Hepatocyte (in vitro differentiated cells): Measurements from ENCODE around the gene DPF3. TPM values are rescaled to one million over a fixed set of nuclear protein-coding genes. Genes with fewer than 3 reads are reported as not detected.

Experiments
- DNase-seq: peaks from one replicate; pipeline ENCODE4 v3.0.0-alpha.2; 2016; ENCODE audit warnings: low spot score
- H2AFZ ChIP-seq: fragments of 200-600 bp; sonication (generic); 2 replicates; pipeline ENCODE4 v1.6.0; 2016; ENCODE audit warnings: antibody characterized with exemption, mild to moderate bottlenecking
- H3K27ac ChIP-seq: fragments of 200-600 bp; sonication (generic); 2 replicates; pipeline ENCODE4 v1.5.1; 2016; ENCODE audit warnings: mild to moderate bottlenecking
- H3K27me3 ChIP-seq: fragments of 200-600 bp; sonication (generic); 2 replicates; pipeline ENCODE4 v1.6.1; 2016
- H3K36me3 ChIP-seq: fragments of 200-600 bp; sonication (generic); replicated peaks from 2 replicates; pipeline ENCODE4 v1.5.1; 2016; ENCODE audit warnings: low read depth; ENCODE audit not compliant: insufficient read depth
- H3K4me1 ChIP-seq: fragments of 200-600 bp; sonication (generic); 2 replicates; pipeline ENCODE4 v1.5.1; 2016; ENCODE audit warnings: mild to moderate bottlenecking, moderate library complexity; ENCODE audit not compliant: insufficient read depth
- H3K4me2 ChIP-seq: fragments of 200-600 bp; sonication (generic); 2 replicates; pipeline ENCODE4 v1.6.0; 2016
- H3K4me3 ChIP-seq: fragments of 200-600 bp; sonication (generic); 2 replicates; pipeline ENCODE4 v1.5.1; 2016; ENCODE audit warnings: mild to moderate bottlenecking
- H3K79me2 ChIP-seq: fragments of 200-600 bp; sonication (generic); 2 replicates; pipeline ENCODE4 v1.6.0; 2017; ENCODE audit warnings: mild to moderate bottlenecking
- H3K9me2 ChIP-seq: fragments of 200-600 bp; sonication (generic); replicated peaks from 2 replicates; pipeline ENCODE4 v1.6.0; 2017; ENCODE audit warnings: mild to moderate bottlenecking; ENCODE audit not compliant: insufficient read depth
- H3K9me3 ChIP-seq: fragments of 200-600 bp; sonication (generic); 2 replicates; pipeline ENCODE4 v1.5.1; 2016; ENCODE audit warnings: low read depth, mild to moderate bottlenecking
- H4K20me1 ChIP-seq: fragments of 200-600 bp; sonication (generic); 2 replicates; pipeline ENCODE4 v1.6.0; 2016; ENCODE audit warnings: mild to moderate bottlenecking; ENCODE audit not compliant: insufficient read depth, poor library complexity, severe bottlenecking
- EZH2 ChIP-seq: fragments of 200-600 bp; sonication (generic); IDR thresholded peaks from 2 replicates; pipeline ENCODE4 v1.6.1; 2016; ENCODE audit warnings: antibody characterized with exemption, mild to moderate bottlenecking, borderline replicate concordance
- EZH2phosphoT487 ChIP-seq: fragments of 200-600 bp; sonication (generic); IDR thresholded peaks from one replicate; pipeline ENCODE4 v1.6.1; 2018; ENCODE audit warnings: antibody characterized with exemption, mild to moderate bottlenecking, low read depth, moderate library complexity; ENCODE audit not compliant: unreplicated experiment, severe bottlenecking
- WGBS: methylation state at CpG from one replicate; pipeline ENCODE4 v1.1.6; 2016; ENCODE audit warnings: low lambda C conversion rate; ENCODE audit errors: missing lambda C conversion rate; 5-methylcytosine and 5-hydroxymethylcytosine counted together
- polyA plus RNA-seq: library from polyadenylated mRNA; unstranded; fragments of >200 nt; fragmentation: Nextera tagmentation; extraction: Ambion mirVana; gene quantifications from 2 replicates; pipeline ENCODE4 v1.2.1, GENCODE V29; 2016
- total RNA-seq: library from RNA; depleted of rRNA; stranded (reverse); fragments of >200 nt; gene quantifications from 2 replicates; pipeline ENCODE4 v1.2.3, GENCODE V29; 2014
- TF ChIP-seq, protein P1 (sequence below): fragments of 200-600 bp; sonication (generic); IDR thresholded peaks from 2 replicates; pipeline ENCODE4 v1.5.1; 2016; ENCODE audit warnings: antibody characterized with exemption, mild to moderate bottlenecking; ENCODE audit not compliant: poor library complexity

DPF3 gene
- total and polyA plus RNA-seq, 2 experiments from 2014 or later: 0.21 to 0.47 TPM

DNA sequence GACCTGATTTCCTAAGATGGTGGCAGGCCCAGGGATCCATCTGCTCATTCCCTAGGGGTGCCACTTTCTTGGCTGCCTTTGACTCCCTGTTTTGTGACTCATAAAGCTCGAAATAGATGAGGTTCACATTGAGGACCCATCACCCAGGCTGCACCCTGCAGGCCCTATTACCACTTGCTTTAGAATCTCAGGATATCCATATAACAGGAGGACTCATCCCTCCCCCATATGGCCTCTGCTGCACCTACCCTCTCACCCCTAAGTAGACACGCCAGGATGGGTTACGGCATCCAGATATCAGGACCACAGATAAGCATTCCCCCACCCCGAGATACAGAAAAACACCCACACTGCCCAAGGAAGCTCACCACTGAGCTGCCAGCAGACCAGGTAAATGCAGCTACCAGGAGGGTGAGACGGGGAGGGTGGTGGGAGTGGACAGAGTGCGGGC, 155.7 kb downstream of the DPF3 start:
- DNase-seq: no peak
- H3K4me3 ChIP-seq: no peak overlapping the region
- H3K27me3 ChIP-seq: peaks cover 7% of the 10 kb centered on the region
- H3K79me2 ChIP-seq: no peaks in the 10 kb centered on the region
- no peaks in the 10 kb centered on the region for H4K20me1 ChIP-seq
- TF ChIP-seq EZH2 (no peak), EZH2phosphoT487 (no peak)
- TF ChIP-seq, protein P1, sequence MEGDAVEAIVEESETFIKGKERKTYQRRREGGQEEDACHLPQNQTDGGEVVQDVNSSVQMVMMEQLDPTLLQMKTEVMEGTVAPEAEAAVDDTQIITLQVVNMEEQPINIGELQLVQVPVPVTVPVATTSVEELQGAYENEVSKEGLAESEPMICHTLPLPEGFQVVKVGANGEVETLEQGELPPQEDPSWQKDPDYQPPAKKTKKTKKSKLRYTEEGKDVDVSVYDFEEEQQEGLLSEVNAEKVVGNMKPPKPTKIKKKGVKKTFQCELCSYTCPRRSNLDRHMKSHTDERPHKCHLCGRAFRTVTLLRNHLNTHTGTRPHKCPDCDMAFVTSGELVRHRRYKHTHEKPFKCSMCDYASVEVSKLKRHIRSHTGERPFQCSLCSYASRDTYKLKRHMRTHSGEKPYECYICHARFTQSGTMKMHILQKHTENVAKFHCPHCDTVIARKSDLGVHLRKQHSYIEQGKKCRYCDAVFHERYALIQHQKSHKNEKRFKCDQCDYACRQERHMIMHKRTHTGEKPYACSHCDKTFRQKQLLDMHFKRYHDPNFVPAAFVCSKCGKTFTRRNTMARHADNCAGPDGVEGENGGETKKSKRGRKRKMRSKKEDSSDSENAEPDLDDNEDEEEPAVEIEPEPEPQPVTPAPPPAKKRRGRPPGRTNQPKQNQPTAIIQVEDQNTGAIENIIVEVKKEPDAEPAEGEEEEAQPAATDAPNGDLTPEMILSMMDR: no peak
- no peak overlapping the region for H3K4me2 ChIP-seq
- H3K27ac ChIP-seq: no peak overlapping the region
- 88% methylated on average over 6 of the region's 6 CpGs for WGBS
- no peaks in the 10 kb centered on the region for H3K4me1 ChIP-seq
- H3K9me2 ChIP-seq: no peaks in the 10 kb centered on the region
- no peak overlapping the region for H2AFZ ChIP-seq
- H3K36me3 ChIP-seq: no peaks in the 10 kb centered on the region
- H3K9me3 ChIP-seq: no peaks in the 10 kb centered on the region

DNA sequence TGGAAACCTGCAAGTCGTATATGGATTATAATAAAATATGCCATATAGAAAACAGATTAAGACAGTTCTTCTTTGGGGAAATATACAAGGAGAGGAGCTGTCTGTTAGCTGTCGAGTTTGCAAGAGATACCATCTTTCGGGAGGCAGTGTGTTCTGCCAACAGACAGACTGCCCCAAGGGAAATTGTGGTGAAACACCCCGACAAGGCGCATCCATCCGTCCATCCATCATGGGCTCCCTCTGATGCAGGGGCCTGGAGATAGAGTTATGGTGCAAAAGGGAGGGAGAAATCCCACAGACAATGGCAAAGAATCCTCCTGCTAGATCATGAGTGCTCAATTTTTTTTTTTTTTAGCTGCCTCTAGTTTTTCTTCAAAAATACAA, 156.3 kb downstream of the DPF3 start:
- Histone ChIP-seq H3K9me3 (no peaks in the 10 kb centered on the region), H3K9me2 (no peaks in the 10 kb centered on the region), H3K27me3 (peaks cover 12% of the 10 kb centered on the region), H3K36me3 (no peaks in the 10 kb centered on the region), H3K79me2 (no peaks in the 10 kb centered on the region), H4K20me1 (no peaks in the 10 kb centered on the region), H3K4me1 (no peaks in the 10 kb centered on the region), H2AFZ (no peak overlapping the region), H3K4me3 (no peak overlapping the region), H3K4me2 (no peak overlapping the region), H3K27ac (no peak overlapping the region)
- TF ChIP-seq EZH2phosphoT487 (no peak), EZH2 (no peak)
- TF ChIP-seq, protein P1: no peak
- WGBS: 66% methylated on average over 6 of the region's 6 CpGs
- DNase-seq: no peak

DNA sequence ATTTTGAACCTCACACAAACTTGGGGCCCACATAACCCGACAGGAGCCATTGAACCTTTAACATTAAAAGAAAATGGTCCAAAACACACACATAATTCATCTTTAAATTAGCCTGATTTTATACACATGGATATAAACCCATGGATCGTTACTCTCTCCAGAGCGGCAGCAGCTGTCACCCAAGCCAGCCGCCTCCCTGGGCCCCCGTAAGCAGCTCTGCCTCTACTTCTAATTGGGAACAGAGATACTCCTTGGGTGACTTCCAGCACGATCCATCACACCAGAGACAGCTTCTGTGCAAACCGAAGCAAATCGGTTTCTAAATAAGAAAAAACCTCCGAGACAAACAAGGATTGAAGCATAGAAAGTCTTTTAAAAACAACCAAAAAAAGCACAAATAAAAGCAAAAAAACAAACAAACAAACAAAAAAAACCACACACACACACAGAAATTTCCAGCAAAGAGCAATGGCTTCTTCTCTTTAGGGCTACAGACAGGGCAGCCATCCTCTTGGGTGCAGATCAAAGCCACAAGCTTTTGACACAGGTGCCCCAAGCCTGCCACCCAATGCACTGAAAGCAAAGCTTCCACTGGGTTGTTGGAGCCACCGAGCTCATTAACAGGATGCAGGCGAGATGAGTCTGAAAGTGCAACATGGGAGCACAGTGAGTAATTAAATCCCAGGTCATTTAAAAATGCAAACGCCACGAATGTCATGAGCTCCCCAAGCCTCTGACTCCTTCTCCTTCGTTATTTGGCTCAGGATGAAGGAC, 156.9 kb downstream of the DPF3 start:
- Histone ChIP-seq H3K4me1 (no peaks in the 10 kb centered on the region), H3K9me3 (no peaks in the 10 kb centered on the region), H3K4me2 (no peak overlapping the region), H3K36me3 (no peaks in the 10 kb centered on the region), H3K9me2 (no peaks in the 10 kb centered on the region), H3K27me3 (peaks cover 12% of the 10 kb centered on the region), H2AFZ (no peak overlapping the region), H3K27ac (no peak overlapping the region), H3K4me3 (no peak overlapping the region), H4K20me1 (no peaks in the 10 kb centered on the region), H3K79me2 (no peaks in the 10 kb centered on the region)
- no peak for DNase-seq
- 77% methylated on average over 14 of the region's 14 CpGs for WGBS
- TF ChIP-seq EZH2phosphoT487: no peak
- TF ChIP-seq EZH2: no peak
- TF ChIP-seq, protein P1: no peak
